NCI-H187 treated with DMSO at 0.1 percent for 48 hours (cell line): Measurements from ENCODE around the gene CCDC179.

Source experiments
- DNase-seq: peaks from one replicate; lab custom pipeline; 2025; lab: John Stamatoyannopoulos, UW

CCDC179 gene

DNA sequence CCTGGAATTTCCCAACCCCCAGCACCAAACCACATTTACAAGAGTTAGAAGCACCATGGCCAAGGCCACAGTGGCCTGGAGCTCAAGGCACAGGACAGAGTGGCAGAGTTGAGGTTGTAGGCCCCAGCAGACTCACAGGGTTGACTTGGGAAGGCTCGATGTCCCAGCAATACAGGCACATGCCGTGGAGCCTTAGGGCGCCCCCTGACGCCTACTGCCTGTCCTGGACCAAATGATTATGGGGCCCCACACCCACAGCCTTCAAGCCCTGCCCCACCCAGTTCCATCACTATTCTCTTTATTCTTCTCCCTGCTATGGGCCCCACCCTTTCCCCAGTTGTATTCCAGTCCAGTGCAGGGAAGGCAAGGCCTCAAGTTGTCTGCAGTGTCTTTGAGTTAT, at the start of gene CCDC179:
TSS of gene CCDC179 (minus strand) at position 234 of the 400 bp plus-strand sequence. CDS start at position 181, 53 bp downstream.
- DNase-seq: no peak

DNA sequence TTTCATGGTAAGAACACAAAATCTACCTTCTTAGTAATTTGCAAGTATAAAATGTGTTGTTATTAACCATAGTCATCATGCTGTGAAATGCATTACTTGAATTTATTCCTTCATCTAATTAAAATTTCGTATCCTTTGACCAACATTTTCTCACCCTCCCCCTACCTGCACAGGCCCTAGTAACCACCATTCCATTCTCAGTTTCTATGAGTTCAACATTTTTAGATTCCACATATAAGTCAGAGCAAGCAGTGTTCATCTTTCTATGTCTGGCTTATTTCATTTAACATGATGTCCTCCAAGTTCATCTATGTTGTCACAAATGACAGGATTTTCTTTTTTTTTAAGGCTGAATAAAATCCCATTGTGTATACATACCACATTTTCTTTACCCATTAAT, 43.5 kb upstream of the CCDC179 start:
- no peak for DNase-seq

DNA sequence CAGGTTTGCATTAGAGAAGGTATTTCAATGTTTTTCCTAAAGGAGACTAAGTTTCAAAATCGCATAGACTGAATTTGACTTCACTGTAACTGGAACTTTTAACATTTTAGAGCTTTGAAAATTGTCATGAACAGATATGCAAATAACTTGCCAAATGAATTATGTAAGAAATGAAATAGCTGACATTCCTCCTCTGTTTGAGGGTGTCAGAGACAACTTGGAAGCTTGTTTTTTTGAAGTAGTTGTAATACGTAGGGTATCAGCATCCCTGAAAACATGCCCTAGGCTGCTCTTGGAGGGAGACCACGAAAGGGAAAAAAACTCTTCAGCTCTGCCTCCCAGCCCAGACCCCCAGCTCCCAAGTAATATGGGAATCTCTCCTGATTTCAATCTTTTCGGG, 41.3 kb upstream of the CCDC179 start:
- DNase-seq: no peak

DNA sequence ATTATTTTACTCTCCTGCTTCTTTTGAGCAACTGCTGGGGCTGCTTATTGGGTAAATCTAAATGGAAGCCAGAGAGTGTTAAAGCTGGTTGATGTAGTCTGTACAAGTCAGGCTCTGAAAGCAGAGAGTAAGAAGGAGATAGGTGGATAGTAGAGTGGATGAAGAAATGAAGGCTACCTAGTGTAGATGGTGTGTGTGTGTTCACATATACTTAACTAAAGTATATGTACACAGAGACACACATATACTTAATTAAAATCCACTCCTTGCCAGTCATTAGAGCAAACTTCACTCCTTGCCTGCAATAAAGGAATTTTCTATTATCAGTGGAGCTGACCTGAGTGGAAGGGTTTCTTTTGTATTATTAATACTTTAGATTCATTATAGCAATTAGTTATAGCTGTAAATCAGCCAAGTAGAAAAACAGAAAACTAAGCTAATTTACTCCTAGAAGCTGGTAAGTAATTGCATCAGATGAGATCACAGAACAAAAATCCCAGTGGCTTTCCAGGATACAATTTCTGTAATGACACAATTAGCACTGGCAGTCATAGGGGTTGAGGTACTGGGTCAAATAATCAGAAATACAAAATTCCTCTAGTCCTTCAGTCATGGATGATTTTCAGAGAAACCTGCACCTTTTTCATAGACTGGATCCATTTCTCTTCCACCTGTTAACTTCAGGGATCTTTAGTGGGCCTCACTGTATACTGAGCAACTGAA, 40.7 kb upstream of the CCDC179 start:
- no peak for DNase-seq

DNA sequence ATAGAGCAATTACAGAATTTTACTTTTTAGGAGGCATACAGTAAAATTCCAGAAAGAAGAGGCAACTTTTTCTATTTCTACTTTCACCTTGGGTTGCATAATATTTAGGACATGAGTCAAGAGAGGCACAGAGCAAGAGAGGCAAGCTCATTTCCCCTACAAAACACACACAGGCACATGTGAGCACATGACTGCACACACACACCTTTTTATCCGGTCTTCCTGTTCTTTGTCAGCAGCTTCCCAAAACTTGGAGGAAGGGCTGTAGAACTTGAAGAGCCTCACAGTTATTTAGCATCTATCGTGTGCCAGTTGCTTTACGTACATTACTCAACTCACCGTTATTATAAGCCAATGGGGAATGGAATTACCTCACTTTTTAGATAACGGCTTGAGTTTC, 37.8 kb upstream of the CCDC179 start:
- DNase-seq: no peak

DNA sequence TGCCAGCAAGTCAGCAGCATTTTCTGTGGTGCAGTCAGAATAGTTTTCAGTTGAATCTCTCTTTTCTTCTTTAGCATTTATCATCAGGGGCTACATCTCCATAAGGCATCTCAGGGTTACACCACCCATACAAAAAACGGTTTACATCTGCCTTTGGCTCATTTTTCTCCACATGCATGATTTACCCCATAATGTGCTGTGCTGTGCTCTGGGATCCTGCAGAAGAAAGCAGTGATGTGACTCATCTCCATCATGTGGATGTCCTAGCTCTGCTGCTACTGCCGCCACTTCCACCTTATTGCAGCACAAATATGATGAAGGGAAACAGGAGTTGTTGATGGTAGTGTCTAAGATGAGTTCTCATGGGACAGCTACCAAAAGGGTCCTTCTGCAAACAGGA, 30.0 kb upstream of the CCDC179 start:
- DNase-seq: no peak

DNA sequence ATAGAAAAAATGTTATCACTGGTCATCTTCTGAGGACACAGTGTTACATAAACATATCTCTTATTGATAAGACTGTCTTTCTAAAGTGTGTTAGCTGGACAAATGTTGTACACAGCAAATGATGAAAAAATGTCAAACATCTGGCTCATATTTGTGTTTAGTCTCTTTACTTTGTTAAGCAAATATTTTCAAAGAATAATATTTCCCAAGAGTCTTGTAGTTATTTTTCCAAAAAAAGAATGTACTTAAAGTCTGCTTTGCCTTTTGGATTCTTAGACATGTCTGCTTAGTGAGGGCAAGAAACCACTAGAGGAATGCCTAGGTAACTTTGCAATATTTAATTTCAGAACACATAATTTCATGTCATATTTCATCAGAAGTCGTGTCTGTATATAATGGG, 23.9 kb upstream of the CCDC179 start:
- DNase-seq: no peak

DNA sequence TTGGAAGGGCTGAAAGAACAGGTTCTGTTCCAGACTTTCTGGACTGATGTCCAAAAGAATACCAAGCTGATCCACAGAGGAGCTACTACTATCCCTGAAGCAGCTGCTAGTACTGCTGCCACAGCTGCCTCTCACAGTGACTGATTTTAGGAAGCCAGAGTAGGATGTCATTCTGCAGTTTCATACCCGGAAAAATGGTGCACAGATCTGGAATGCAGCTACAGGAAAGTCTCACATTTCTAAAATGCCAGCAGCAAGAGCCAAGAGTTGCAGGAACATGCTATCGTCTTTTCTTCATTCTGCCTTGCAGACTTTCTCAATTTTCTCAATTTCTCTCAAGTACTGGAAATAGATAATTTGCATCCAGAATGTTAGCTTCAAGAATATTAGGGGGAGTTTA, 19.4 kb upstream of the CCDC179 start:
- no peak for DNase-seq

DNA sequence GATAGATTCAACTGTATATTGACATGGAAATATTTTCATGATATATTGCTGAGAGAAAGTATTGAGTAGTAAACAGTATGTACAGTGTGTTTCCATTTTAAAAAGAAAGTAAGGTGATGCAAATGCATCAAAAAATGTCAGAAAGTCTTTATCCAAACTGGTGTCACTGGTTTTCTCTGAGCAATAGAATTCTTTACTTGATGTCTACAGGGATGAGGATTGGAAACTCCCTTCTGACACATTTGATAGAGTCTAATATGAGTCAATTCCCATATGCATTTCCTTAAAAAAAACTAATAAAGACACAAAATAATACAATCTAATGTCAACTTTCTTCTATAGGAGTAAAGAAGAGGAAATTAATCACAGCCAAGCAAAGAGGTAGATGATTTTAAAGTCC, 18.3 kb upstream of the CCDC179 start:
- no peak for DNase-seq

DNA sequence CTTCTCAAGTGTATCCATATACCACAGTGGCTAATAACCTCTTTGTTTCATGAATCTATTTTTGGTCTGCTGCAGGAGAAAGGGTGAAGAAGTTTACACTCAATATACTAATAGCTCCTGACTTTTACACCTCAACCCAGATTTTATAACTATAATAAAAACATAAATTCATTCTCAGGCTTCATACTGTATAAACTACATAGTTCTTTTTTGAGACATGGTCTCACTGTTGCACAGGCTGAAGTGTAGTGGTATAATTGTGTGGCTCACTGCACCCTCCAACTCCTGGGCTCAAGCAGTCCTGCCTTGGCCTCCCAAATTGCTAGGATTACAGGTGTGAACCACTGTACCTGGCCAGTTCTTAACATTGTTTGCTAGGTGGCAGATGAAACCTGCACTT, 17.8 kb upstream of the CCDC179 start:
- DNase-seq: no peak

DNA sequence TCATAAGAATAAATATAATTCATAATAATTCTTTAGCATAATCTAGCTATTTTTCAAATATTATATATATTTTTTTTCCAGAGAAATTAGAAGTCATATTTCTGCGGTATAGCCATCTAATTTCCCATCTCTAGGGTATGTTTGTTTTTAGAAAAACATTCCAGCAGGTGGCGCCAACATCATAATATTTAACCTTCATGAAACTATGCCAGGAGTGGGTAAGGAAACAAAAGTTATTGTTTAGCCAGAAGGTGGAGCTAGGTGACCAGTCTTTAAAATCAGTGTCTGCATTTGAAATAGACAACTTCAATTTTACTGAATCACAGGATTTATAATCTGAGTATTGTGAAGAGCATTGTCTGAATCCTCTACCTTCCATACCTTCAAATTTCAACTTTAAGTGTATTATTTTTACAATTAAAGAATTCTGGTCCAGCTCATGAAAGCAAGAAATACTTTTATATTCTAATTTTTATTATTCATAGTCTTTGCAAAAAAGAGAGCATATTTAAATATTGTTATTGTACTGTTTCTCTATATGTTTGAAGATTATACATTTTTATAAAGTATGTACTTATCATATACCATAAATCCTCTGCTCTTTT, 15.7 kb upstream of the CCDC179 start:
- DNase-seq: peak; percentile 83

DNA sequence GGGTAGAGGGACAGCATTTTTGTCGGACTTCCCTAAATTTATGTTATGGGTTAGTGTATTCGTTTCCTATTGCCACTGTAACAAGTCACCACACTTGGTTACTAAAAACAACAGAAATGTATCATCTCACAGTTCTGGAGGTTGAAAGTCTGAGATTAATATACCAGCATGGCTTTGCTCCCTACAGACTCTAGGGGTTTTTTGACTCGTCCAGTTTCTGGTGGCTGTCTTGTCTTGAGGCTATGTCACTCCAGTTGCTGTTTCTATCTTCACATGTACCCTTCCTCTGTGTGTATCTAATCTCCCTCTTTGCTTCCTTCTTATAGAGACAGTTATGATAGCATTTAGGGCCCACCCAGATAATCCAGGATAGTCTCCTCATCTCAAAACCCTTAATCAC, 9.1 kb upstream of the CCDC179 start:
- DNase-seq: no peak

DNA sequence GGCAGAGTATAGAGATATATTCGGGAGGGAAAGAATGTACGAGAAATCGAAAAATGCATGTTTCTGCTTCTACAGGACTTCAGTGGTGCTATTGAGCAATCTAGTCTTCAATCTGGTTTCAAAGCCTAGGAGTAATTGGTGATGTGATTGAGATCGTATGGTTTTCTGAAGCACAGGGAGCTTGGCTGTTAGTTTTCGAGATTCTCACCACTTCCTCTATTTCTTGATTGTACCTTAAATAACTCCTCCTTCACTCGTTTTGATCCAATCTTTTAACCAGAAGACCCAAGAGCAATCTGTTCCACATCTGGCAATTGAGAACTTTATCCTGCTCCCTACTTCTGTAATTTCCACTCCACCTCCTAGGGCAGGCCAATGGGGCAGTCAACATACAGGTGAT, 518 bp downstream of the CCDC179 start:
- DNase-seq: no peak

DNA sequence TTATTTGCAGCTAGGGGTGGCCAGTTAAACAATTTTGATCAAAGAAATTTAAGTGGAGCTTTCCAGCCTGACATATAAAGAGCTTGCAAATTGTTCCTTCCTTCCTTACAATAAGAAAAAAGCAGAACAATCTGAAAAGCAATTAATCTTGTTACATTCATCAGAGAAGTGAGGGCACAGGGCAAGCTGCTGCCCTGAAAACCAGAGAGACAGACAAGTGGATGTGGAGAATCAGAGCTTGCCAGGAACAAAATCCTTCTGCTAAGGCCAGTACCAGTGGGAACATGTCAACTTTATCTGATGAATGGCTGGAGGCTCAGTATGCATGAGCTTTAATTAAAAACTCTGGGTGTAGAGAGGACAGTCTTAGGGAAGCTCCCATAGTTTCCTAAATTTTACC, 8.8 kb downstream of the CCDC179 start:
- DNase-seq: no peak

DNA sequence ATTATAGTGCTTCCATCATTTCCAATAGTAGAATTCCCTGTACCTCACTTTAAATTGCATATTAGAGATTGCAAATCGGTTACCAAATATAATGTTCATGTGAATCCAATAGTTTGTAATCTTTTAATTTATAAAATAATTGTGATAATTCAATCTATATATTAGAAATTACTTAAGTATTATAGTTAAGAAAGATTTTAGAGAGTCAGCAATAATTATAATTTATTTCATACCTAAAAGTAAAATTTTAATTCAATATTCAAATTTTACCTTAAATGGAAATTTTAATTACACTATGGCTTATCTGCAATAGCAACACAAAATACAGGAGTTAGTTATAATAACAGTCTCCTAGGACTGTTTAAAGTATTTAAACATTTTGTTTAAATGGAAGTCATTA, 13.5 kb downstream of the CCDC179 start:
- DNase-seq: no peak

DNA sequence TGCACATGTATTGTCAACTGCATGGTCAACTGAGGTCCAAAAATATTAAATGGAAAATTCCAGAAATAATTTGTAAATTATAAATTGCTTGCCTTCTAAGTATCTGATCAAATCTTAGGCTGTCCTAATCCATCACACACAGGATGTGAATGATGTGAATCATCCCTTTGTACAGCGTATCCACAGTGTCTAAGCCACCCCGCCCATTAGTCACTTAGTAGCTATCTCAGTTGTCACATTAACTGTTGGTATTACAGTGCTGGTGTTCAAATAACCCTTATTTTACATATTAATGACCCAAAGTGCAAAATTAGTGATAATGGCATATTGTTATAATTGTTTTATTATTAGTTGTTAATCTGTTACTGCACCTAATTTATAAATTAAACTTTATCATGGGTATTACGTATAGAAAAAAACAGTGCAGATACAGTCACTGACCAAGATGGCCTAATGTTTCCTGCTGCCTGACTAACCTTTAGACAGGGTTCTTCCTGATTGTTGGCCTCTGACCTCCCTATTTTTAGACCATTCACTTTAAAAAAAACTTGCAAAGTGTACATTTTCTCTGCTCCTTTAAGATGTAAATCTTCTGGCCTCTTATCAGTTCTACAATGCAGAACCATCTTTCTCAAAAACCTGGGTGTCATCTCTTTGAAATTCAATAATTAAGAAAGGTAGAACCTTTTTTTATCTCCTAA, 27.8 kb downstream of the CCDC179 start:
- no peak for DNase-seq

DNA sequence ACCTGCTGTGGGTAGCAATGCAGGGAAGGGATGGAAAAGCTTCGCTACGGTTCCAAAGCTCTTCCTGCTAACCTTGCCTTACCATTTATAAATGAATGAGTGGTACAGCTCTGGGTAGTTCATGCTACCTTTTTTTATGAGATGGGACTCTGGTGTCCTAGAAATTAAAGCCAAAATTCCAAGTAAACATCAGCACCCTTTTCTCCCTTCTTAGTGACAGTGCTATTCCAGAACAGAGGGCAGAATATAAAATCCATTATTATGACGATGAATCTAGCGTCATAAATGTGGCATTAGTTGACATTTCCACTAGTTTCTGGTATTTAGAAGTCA, 30.2 kb downstream of the CCDC179 start:
- DNase-seq: no peak

DNA sequence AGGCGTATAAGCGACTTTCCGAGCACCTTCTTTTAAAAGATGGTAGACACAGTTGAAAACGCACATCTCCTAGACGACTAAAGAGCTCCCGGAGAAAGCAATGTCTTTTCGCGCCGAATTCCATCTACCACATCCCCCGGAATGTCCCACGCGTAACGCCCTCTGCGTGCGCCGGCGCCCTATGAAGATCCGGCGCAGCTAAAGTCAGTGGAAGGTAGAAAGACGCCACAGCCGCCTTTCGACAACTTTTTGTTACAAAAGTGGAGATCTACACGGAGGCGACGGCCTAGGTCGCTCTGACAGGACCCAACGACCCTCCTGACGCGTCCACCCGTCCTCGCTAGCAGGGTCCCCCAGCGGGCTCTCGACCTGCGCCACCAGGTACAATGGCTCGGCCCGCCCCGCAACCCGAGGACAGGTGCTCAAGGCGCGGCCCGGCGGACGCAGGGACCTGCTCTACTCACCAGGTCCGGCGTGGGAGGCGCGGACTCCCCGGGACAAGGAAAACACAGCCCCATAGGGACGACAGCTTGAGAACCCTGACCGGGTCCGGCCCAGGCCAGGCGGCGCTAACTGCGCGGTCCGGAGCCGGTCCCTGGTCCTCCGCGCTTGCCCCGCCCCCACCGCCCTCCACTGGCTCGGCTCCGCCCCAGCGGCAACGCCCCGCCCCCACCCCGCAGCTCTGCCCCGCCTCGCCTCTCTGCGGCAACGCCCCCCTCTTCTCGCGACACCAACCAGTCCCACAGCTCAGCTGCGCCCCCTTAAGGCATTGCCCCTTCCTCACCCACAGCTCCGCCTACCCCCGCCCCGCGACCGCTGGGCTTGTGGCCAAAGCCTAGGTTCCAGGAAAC, 30.8 kb downstream of the CCDC179 start, which contains the start of gene SVIP:
TSS of gene SVIP (minus strand) at position 571 of the 851 bp plus-strand sequence. CDS start at position 518, 53 bp downstream.
- DNase-seq: peak; percentile 98

DNA sequence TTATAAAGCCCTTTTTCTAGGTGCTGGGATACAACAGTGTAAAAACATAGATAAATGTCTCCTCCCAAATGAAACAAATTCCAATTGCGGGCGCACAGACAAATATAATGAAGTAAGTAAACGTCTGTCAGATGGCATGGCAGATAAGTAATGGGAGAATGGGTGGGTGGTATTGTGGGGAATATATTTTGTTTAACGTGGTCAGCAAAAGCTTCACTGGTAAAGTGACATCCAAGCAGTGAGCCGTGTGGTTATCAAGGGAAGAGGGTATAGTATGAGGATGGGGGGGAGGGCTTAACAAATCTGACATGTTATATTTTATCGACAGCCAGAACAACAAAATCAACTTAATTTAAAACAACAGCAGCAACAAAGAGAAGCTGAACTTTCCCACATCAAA, 31.9 kb downstream of the CCDC179 start:
- DNase-seq: no peak

DNA sequence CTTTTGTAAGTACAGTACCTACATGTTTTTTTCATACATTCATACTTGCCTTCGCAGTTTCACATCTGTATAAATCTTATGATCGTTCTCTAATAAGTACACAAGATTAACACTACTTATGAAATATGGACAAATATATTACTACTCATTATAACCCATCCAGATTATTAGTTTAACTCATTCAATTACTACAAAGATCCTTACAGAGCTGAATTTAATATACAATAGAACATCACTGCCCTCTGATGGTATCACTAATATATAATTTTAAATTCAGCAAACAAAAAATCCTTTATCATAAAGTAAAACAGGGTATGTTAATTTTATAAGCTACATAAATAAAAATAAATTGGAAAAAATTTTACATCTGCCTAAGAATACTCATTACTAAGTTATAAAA, 38.1 kb downstream of the CCDC179 start:
- no peak for DNase-seq

DNA sequence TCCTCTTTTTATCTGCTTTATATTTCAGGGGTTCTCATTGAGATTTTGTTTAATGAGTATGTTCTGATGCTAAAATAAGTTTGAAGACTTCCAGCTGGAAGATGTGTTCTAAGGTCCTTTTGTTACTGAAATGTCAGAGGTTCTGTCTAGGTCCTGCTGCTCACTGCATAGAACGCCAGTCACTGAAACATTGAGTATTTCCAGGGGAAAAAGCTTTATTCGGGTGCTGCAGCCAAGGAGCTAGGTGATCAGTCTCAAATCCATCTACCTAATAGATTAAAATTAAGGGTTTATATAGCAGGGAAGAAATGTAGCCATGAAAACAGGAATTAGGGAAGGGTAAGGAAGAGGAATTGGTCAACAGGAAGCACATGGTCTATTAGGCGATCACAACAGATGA, 50.4 kb downstream of the CCDC179 start:
- no peak for DNase-seq

DNA sequence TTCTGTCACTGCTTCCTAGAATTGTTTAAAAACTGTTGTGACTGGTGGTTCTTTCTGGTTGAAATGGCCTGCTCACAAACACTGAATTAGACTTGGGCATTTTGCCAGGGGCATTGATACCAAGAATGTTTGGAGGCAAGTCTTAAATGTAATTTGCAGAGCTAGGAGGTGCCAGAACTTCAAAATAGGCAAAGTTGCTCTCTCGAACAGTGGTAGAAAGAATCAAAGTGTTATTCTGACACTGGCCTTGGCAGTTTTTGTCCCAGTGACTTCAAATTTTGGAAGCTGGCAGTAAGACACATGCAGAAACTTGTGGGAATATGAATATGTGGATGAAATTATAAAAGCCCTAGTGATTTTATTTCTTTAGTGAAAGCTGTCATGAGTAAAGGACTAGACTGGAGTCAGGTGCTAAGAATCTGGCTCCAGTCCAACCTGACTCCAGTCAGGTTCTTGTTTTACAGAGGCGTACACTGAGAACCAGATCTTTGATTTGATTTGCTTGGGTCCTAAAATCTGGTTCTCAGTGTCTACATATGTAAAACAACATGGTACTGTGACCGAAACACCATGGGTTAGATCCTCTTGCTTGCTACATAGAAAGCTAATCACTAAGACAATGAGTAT, 51.6 kb downstream of the CCDC179 start:
- DNase-seq: no peak
